Measurements from ENCODE around the gene POU5F2. TPM values are rescaled to one million over a fixed set of nuclear protein-coding genes. Genes with fewer than 3 reads are reported as not detected.

POU5F2 gene
- total and polyA plus RNA-seq, 7 experiments from 2014 or later, result 0.07 to 4.2 (median 1.8) TPM

DNA sequence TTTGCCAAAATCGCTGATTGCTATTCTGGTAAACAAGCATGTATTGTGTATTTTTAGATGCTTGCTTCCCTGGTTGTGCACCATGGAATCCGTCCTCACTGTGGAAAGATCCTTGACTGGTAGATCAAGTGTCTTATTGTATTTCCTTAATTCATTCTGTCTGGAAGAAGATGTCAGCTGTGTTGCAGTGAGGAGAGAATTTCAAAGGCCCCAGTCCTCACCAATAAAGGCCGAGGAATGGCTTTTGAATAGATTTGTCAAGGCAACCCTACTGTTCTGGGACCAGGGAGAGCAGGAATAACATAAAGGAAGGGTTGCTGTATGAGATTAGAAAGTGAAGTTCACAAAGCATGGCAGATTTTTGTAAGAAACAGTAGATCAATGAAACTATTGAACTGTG lies 36.2 kb upstream of the POU5F2 start:
- H3K27me3 Mint-ChIP-seq, result no peaks in the 10 kb centered on the region
- H3K27me3 ChIP-seq (ENCODE audit: control insufficient read depth in 2 of 2, insufficient read depth in 2 of 2, low read length in 2 of 2), result no peaks in the 10 kb centered on the region
- ChIA-PET POLR2A (no interaction called here), CTCF (no interaction called here)
- no peak overlapping the region for H3K27ac ChIP-seq (ENCODE audit: low read depth, low read length)
- no peak overlapping the region for H3K27ac Mint-ChIP-seq
- no peak overlapping the region for H3K4me3 Mint-ChIP-seq
- H3K4me1 Mint-ChIP-seq, result no peaks in the 10 kb centered on the region
- H3K9me3 Mint-ChIP-seq, result peaks cover 0 to 16% (median 6%) of the 10 kb centered on the region in 11 donors
- no peaks in the 10 kb centered on the region for H3K9me3 ChIP-seq (ENCODE audit: control insufficient read depth in 2 of 3, low read length in 3 of 3)
- H3K36me3 ChIP-seq (ENCODE audit: control insufficient read depth in 2 of 3, insufficient read depth in 3 of 3, low read length in 3 of 3), result peaks cover 0 to 34% (median 0%) of the 10 kb centered on the region in 3 experiments
- ATAC-seq, result no peak
- intact Hi-C loops (cut with micrococcal nuclease), result no loop called here
- H3K4me3 ChIP-seq (ENCODE audit: low read length), result no peak overlapping the region
- H3K4me1 ChIP-seq (ENCODE audit: control insufficient read depth in 2 of 2, insufficient read depth in 2 of 2, low read length in 2 of 2), result no peaks in the 10 kb centered on the region
- no peak for DNase-seq
- peaks cover 19 to 72% (median 67%) of the 10 kb centered on the region in 5 donors for H3K36me3 Mint-ChIP-seq

DNA sequence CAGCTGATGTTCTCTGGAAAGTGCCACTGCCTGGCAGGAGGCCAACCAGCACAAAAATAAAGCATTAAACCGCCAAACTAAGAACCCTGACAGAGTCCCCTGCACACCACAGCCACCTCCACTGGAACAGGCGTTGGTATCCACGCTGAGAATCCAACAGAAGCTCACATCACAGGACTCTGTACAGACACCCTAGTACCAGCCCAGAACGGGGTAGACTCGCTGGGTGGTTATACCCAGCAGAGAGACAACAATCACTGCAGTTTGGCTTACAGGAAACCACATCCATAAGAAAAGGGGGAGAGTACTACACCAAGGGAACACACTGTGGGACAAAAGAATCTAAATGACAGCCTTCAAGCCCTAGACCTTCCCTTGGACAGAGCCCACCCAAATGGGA lies 15.0 kb upstream of the POU5F2 start:
- Histone ChIP-seq H3K27me3 (ENCODE audit: control insufficient read depth in 2 of 2, insufficient read depth in 2 of 2, low read length in 2 of 2) (no peaks in the 10 kb centered on the region), H3K4me3 (ENCODE audit: low read length) (no peak overlapping the region), H3K27ac (ENCODE audit: low read depth, low read length) (no peak overlapping the region), H3K36me3 (ENCODE audit: control insufficient read depth in 2 of 3, insufficient read depth in 3 of 3, low read length in 3 of 3) (no peaks in the 10 kb centered on the region), H3K9me3 (ENCODE audit: control insufficient read depth in 2 of 3, low read length in 3 of 3) (no peaks in the 10 kb centered on the region), H3K4me1 (ENCODE audit: control insufficient read depth in 2 of 2, insufficient read depth in 2 of 2, low read length in 2 of 2) (no peaks in the 10 kb centered on the region)
- ATAC-seq (no peak), DNase-seq (no peak)
- intact Hi-C loops (cut with micrococcal nuclease), result no loop called here
- Mint-ChIP-seq H3K9me3 (peaks cover 5 to 29% (median 24%) of the 10 kb centered on the region in 11 donors), H3K27ac (no peak overlapping the region), H3K36me3 (peaks cover 0 to 64% (median 55%) of the 10 kb centered on the region in 5 donors), H3K27me3 (peaks cover 0 to 2% (median 0%) of the 10 kb centered on the region in 5 donors), H3K4me3 (no peak overlapping the region), H3K4me1 (peaks cover 3 to 30% (median 17%) of the 10 kb centered on the region in 7 donors)
- ChIA-PET CTCF (no interaction called here), POLR2A (no interaction called here)

DNA sequence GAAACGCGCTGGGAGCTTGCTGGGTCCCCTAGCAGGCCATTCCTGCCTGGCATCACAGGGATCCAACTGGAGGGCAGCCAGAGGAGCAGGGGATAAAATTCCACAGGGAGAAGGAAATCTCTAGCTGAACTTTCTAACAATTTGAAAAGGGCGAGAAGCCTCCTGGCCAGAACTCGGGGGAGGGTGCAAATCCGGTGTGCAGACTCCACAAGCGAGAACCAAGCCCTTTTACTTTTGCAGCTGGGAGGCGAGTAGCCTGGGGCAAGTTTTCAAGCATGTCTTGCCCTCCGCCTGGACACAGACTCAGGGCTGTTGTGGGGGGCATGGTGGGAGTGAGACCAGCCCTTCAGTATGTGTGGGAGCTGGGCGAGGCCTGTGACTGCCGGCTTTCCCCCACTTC lies 14.3 kb upstream of the POU5F2 start:
- Mint-ChIP-seq H3K9me3 (peaks cover 2 to 23% (median 21%) of the 10 kb centered on the region in 11 donors), H3K27ac (no peak overlapping the region), H3K4me3 (no peak overlapping the region), H3K27me3 (peaks cover 0 to 2% (median 0%) of the 10 kb centered on the region in 5 donors), H3K4me1 (peaks cover 3 to 30% (median 17%) of the 10 kb centered on the region in 7 donors), H3K36me3 (peaks cover 0 to 58% (median 49%) of the 10 kb centered on the region in 5 donors)
- DNase-seq (no peak), ATAC-seq (no peak)
- H3K9me3 ChIP-seq (ENCODE audit: control insufficient read depth in 2 of 3, low read length in 3 of 3), result no peaks in the 10 kb centered on the region
- H3K27ac ChIP-seq (ENCODE audit: low read depth, low read length), result no peak overlapping the region
- POLR2A ChIA-PET, result no interaction called here
- H3K4me3 ChIP-seq (ENCODE audit: low read length), result no peak overlapping the region
- no peaks in the 10 kb centered on the region for H3K27me3 ChIP-seq (ENCODE audit: control insufficient read depth in 2 of 2, insufficient read depth in 2 of 2, low read length in 2 of 2)
- H3K4me1 ChIP-seq (ENCODE audit: control insufficient read depth in 2 of 2, insufficient read depth in 2 of 2, low read length in 2 of 2), result no peaks in the 10 kb centered on the region
- CTCF ChIA-PET, result no interaction called here
- intact Hi-C loops (cut with micrococcal nuclease), result no loop called here
- H3K36me3 ChIP-seq (ENCODE audit: control insufficient read depth in 2 of 3, insufficient read depth in 3 of 3, low read length in 3 of 3), result no peaks in the 10 kb centered on the region

- ATAC-seq (no peak), DNase-seq (no peak)
- Mint-ChIP-seq H3K27me3 (peaks cover 0 to 2% (median 0%) of the 10 kb centered on the region in 5 donors), H3K9me3 (peaks cover 0 to 4% (median 0%) of the 10 kb centered on the region in 11 donors), H3K27ac (no peak overlapping the region), H3K4me1 (peaks cover 0 to 24% (median 9%) of the 10 kb centered on the region in 7 donors), H3K36me3 (peaks cover 0 to 39% (median 19%) of the 10 kb centered on the region in 5 donors), H3K4me3 (no peak overlapping the region)
- ChIA-PET POLR2A (no interaction called here), CTCF (interaction anchor here (0.9 kb wide), 1 partner anchor 13 kb away, joined by 3 read pairs; no protein-coding TSS in a partner anchor)
- H3K4me1 ChIP-seq (ENCODE audit: control insufficient read depth in 2 of 2, insufficient read depth in 2 of 2, low read length in 2 of 2), result no peaks in the 10 kb centered on the region
- H3K27me3 ChIP-seq (ENCODE audit: control insufficient read depth in 2 of 2, insufficient read depth in 2 of 2, low read length in 2 of 2), result no peaks in the 10 kb centered on the region
- H3K27ac ChIP-seq (ENCODE audit: low read depth, low read length), result no peak overlapping the region
- no peaks in the 10 kb centered on the region for H3K9me3 ChIP-seq (ENCODE audit: control insufficient read depth in 2 of 3, low read length in 3 of 3)
- intact Hi-C loops (cut with micrococcal nuclease), result no loop called here
- H3K36me3 ChIP-seq (ENCODE audit: control insufficient read depth in 2 of 3, insufficient read depth in 3 of 3, low read length in 3 of 3), result no peaks in the 10 kb centered on the region
- no peak overlapping the region for H3K4me3 ChIP-seq (ENCODE audit: low read length)
Measured at GRCh38 chr5:93748875-93749397, 7.5 kb upstream of the POU5F2 start.

GRCh38 chr5:93746406-93747056 lies 5.1 kb upstream of the POU5F2 start:
- peaks cover 0 to 1% (median 0%) of the 10 kb centered on the region in 3 experiments for H3K36me3 ChIP-seq (ENCODE audit: control insufficient read depth in 2 of 3, insufficient read depth in 3 of 3, low read length in 3 of 3)
- no peak overlapping the region for H3K4me3 ChIP-seq (ENCODE audit: low read length)
- intact Hi-C loops (cut with micrococcal nuclease), result no loop called here
- Mint-ChIP-seq H3K36me3 (peaks cover 1 to 53% (median 38%) of the 10 kb centered on the region in 5 donors), H3K9me3 (peaks cover 0 to 7% (median 2%) of the 10 kb centered on the region in 11 donors), H3K27ac (no peak overlapping the region), H3K27me3 (no peaks in the 10 kb centered on the region), H3K4me3 (no peak overlapping the region), H3K4me1 (peaks cover 0 to 12% (median 5%) of the 10 kb centered on the region in 7 donors)
- DNase-seq (no peak), ATAC-seq (no peak)
- no peaks in the 10 kb centered on the region for H3K27me3 ChIP-seq (ENCODE audit: control insufficient read depth in 2 of 2, insufficient read depth in 2 of 2, low read length in 2 of 2)
- no peaks in the 10 kb centered on the region for H3K9me3 ChIP-seq (ENCODE audit: control insufficient read depth in 2 of 3, low read length in 3 of 3)
- POLR2A ChIA-PET, result no interaction called here
- H3K4me1 ChIP-seq (ENCODE audit: control insufficient read depth in 2 of 2, insufficient read depth in 2 of 2, low read length in 2 of 2), result no peaks in the 10 kb centered on the region
- CTCF ChIA-PET, result no interaction called here
- no peak overlapping the region for H3K27ac ChIP-seq (ENCODE audit: low read depth, low read length)

- Histone ChIP-seq H3K27me3 (ENCODE audit: control insufficient read depth in 2 of 2, insufficient read depth in 2 of 2, low read length in 2 of 2) (no peaks in the 10 kb centered on the region), H3K4me3 (ENCODE audit: low read length) (no peak overlapping the region), H3K36me3 (ENCODE audit: control insufficient read depth in 2 of 3, insufficient read depth in 3 of 3, low read length in 3 of 3) (peaks cover 0 to 15% (median 0%) of the 10 kb centered on the region in 3 experiments), H3K27ac (ENCODE audit: low read depth, low read length) (no peak overlapping the region), H3K4me1 (ENCODE audit: control insufficient read depth in 2 of 2, insufficient read depth in 2 of 2, low read length in 2 of 2) (no peaks in the 10 kb centered on the region), H3K9me3 (ENCODE audit: control insufficient read depth in 2 of 3, low read length in 3 of 3) (no peaks in the 10 kb centered on the region)
- DNase-seq (no peak), ATAC-seq (no peak)
- Mint-ChIP-seq H3K36me3 (peaks cover 2 to 66% (median 55%) of the 10 kb centered on the region in 5 donors), H3K9me3 (peaks cover 0 to 27% (median 5%) of the 10 kb centered on the region in 11 donors), H3K27ac (peak overlapping the region in 1 of 9 donors; percentile 6), H3K4me1 (peaks cover 0 to 10% (median 0%) of the 10 kb centered on the region in 7 donors), H3K4me3 (no peak overlapping the region), H3K27me3 (no peaks in the 10 kb centered on the region)
- intact Hi-C loops (cut with micrococcal nuclease), result no loop called here
- CTCF ChIA-PET, result interaction anchor here (1.5 kb wide), 1 partner anchor 13 kb away, joined by 3 read pairs; no protein-coding TSS in a partner anchor
- POLR2A ChIA-PET, result no interaction called here
Measured at GRCh38 chr5:93736284-93736683, 5.1 kb downstream of the POU5F2 start.
